Measurements from ENCODE around the gene PRKAB1. TPM values are rescaled to one million over a fixed set of nuclear protein-coding genes. Genes with fewer than 3 reads are reported as not detected.

PRKAB1 gene
- total RNA-seq, 1 donor from 2014 or later, result 34.4 TPM

GRCh38 chr12:119720349-119720748, 52.4 kb downstream of the PRKAB1 start:
- Mint-ChIP-seq H3K4me3 (no peak overlapping the region), H3K36me3 (ENCODE audit: low read depth) (peaks cover 26% of the 10 kb centered on the region), H3K4me1 (peaks cover 5% of the 10 kb centered on the region), H3K9me3 (peaks cover under 1% of the 10 kb centered on the region), H3K27me3 (ENCODE audit: low read depth) (no peaks in the 10 kb centered on the region), H3K27ac (ENCODE audit: unreplicated experiment) (no peak overlapping the region)
- no peak for TF ChIP-seq CTCF (conservative IDR thresholded peaks at IDR 0.05)
- no peak for DNase-seq (ENCODE audit: low read depth, low spot score)

DNA sequence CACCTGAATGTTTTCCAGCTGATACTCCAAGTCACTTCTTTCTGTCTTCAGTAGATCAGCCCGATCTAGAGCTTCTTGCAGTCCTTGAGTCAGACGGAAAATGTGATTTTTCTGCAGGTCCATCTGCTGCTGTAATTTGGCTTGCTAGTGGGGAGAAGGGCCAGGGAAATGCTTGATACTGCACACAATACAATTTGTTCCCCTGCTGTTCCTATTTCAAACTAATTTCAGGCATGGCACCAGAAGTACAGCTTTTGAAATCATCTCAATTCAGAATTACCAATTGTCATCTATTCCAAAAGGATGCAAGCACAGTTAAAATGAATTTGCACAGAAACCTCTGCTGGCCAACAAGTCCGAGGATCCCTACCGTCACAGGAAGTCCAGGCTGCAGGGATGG, 53.4 kb downstream of the PRKAB1 start:
- TF ChIP-seq CTCF (conservative IDR thresholded peaks at IDR 0.05), result no peak
- Mint-ChIP-seq H3K4me1 (peaks cover 8% of the 10 kb centered on the region), H3K9me3 (no peaks in the 10 kb centered on the region), H3K27ac (ENCODE audit: unreplicated experiment) (no peak overlapping the region), H3K27me3 (ENCODE audit: low read depth) (no peaks in the 10 kb centered on the region), H3K36me3 (ENCODE audit: low read depth) (peaks cover 19% of the 10 kb centered on the region), H3K4me3 (no peak overlapping the region)
- no peak for DNase-seq (ENCODE audit: low read depth, low spot score)

- no peak for DNase-seq (ENCODE audit: low read depth, low spot score)
- Mint-ChIP-seq H3K36me3 (ENCODE audit: low read depth) (peaks cover 6% of the 10 kb centered on the region), H3K27ac (ENCODE audit: unreplicated experiment) (no peak overlapping the region), H3K9me3 (no peaks in the 10 kb centered on the region), H3K4me1 (peaks cover 3% of the 10 kb centered on the region), H3K4me3 (no peak overlapping the region), H3K27me3 (ENCODE audit: low read depth) (no peaks in the 10 kb centered on the region)
- TF ChIP-seq CTCF (conservative IDR thresholded peaks at IDR 0.05), result no peak
Observed at GRCh38 chr12:119725523-119725922, 57.6 kb downstream of the PRKAB1 start.

GRCh38 chr12:119727600-119728443, 59.9 kb downstream of the PRKAB1 start:
- Mint-ChIP-seq H3K9me3 (no peaks in the 10 kb centered on the region), H3K27ac (ENCODE audit: unreplicated experiment) (no peak overlapping the region)
- TF ChIP-seq CTCF (conservative IDR thresholded peaks at IDR 0.05), result no peak

GRCh38 chr12:119728444-119728745, 60.5 kb downstream of the PRKAB1 start:
- no peaks in the 10 kb centered on the region for H3K9me3 Mint-ChIP-seq
- TF ChIP-seq CTCF (conservative IDR thresholded peaks at IDR 0.05), result no peak
- no peaks in the 10 kb centered on the region for H3K27me3 Mint-ChIP-seq (ENCODE audit: low read depth)
- H3K27ac Mint-ChIP-seq (ENCODE audit: unreplicated experiment), result no peak overlapping the region
- no peak for DNase-seq (ENCODE audit: low read depth, low spot score)
- H3K4me3 Mint-ChIP-seq, result no peak overlapping the region
- H3K4me1 Mint-ChIP-seq, result peaks cover 3% of the 10 kb centered on the region
- H3K36me3 Mint-ChIP-seq (ENCODE audit: low read depth), result peaks cover 9% of the 10 kb centered on the region

More at GRCh38 chr12:119727600-119728443, 59.9 kb downstream of the PRKAB1 start:
- no peaks in the 10 kb centered on the region for H3K27me3 Mint-ChIP-seq (ENCODE audit: low read depth)
- no peak for DNase-seq (ENCODE audit: low read depth, low spot score)
- H3K36me3 Mint-ChIP-seq (ENCODE audit: low read depth), result peaks cover 9% of the 10 kb centered on the region
- H3K4me3 Mint-ChIP-seq, result no peak overlapping the region
- H3K4me1 Mint-ChIP-seq, result peaks cover 3% of the 10 kb centered on the region
